ENCODE results near the gene CRKL. TPM values are rescaled to one million over a fixed set of nuclear protein-coding genes. Genes with fewer than 3 reads are reported as not detected.

CRKL gene
- total and polyA plus RNA-seq, 12 donors, result 19.2 to 76.9 (median 54.4) TPM

GRCh38 chr22:20951151-20951931 is 34.1 kb downstream of the CRKL start:
- intact Hi-C loops (cut with DNase I), result no loop called here
- TF ChIP-seq, protein P1, sequence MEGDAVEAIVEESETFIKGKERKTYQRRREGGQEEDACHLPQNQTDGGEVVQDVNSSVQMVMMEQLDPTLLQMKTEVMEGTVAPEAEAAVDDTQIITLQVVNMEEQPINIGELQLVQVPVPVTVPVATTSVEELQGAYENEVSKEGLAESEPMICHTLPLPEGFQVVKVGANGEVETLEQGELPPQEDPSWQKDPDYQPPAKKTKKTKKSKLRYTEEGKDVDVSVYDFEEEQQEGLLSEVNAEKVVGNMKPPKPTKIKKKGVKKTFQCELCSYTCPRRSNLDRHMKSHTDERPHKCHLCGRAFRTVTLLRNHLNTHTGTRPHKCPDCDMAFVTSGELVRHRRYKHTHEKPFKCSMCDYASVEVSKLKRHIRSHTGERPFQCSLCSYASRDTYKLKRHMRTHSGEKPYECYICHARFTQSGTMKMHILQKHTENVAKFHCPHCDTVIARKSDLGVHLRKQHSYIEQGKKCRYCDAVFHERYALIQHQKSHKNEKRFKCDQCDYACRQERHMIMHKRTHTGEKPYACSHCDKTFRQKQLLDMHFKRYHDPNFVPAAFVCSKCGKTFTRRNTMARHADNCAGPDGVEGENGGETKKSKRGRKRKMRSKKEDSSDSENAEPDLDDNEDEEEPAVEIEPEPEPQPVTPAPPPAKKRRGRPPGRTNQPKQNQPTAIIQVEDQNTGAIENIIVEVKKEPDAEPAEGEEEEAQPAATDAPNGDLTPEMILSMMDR (IDR thresholded peaks at IDR 0.05), result no peak
- ATAC-seq, result no peak
- Histone ChIP-seq H3K27ac (no peak overlapping the region), H3K36me3 (peaks cover 0 to 59% (median 14%) of the 10 kb centered on the region in 9 donors), H3K4me1 (peaks cover 0 to 19% (median 11%) of the 10 kb centered on the region in 9 donors), H3K27me3 (no peaks in the 10 kb centered on the region), H3K4me3 (no peak overlapping the region), H3K9me3 (no peaks in the 10 kb centered on the region)
- no peak for DNase-seq
- WGBS, 2 donors, result 90 to 91% methylated on average over 10 of the region's 10 CpGs

DNA sequence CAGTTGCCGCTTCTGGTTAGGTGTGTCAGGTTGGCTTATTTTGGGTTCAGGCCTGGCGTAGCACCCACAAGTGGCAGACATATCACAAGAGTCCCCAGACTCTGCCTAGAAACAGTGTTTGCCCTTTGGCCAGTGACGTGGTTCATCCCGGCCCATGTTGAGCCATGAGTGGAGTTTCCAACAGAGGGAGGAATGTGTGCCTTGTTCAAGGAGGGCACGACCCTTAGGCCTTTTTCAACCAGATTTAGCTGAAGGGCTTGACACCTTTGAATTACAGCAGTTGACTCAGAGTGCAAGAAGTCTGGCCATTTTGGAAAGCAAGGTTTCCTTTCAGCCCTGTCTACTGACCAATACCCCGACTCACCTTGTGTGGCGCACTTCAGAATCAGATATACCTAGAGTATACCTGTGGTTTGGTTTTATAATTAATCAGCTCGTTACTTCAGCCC is 34.7 kb downstream of the CRKL start:
- no peak overlapping the region for H3K27ac ChIP-seq
- H3K9me3 ChIP-seq, result no peaks in the 10 kb centered on the region
- no peak for DNase-seq
- ATAC-seq, result no peak
- peaks cover 0 to 56% (median 14%) of the 10 kb centered on the region in 9 donors for H3K36me3 ChIP-seq
- H3K4me1 ChIP-seq, result peaks cover under 1 to 18% (median 9%) of the 10 kb centered on the region in 9 donors
- H3K4me3 ChIP-seq, result no peak overlapping the region
- TF ChIP-seq, protein P1 (IDR thresholded peaks at IDR 0.05), result no peak
- intact Hi-C loops (cut with DNase I), result no loop called here
- WGBS, 2 donors, result 91 to 93% methylated on average over 8 of the region's 8 CpGs
- H3K27me3 ChIP-seq, result no peaks in the 10 kb centered on the region

DNA sequence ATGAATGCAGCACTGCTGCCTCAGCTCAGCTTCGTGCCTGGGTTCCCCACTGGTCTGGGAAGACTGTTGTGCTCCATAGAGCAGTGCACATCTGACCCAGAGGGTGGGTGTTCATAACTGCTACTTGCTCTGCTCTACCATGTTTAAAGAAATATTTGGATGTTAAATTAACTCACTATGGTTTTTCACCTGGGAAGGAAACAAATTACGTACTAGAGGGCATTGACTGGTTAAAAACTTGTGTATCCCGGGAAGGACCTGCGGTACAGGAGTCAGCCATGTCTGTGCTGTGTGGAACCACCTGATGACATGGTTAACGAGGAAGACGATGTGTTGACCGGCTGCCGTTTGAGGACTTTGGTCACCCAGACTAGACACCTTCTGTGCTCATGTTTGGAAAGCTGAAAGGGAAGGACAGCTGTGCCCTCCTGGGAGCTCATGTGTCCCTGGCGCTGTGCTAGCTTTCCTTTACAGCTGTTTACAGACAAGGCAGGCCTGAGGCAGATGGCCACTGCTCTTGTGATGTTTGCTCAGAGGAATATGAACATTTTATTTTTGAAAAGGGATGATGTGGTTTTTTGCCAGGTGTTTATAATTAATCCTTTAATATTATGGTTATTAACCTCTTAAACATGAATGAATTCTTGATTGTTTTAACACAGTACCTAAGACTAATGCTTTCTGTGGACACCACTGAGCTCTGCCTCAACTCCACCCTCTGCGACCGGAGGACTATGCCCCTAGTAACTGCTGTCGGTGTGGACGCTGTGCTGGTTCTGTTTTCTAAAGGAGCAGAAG is 35.5 kb downstream of the CRKL start:
- Histone ChIP-seq H3K27ac (no peak overlapping the region), H3K36me3 (peaks cover 0 to 55% (median 14%) of the 10 kb centered on the region in 9 donors), H3K9me3 (no peaks in the 10 kb centered on the region), H3K27me3 (no peaks in the 10 kb centered on the region), H3K4me1 (peaks cover 3 to 18% (median 11%) of the 10 kb centered on the region in 9 donors), H3K4me3 (no peak overlapping the region)
- intact Hi-C loops (cut with DNase I), result no loop called here
- TF ChIP-seq, protein P1 (IDR thresholded peaks at IDR 0.05), result no peak
- DNase-seq, result no peak
- 75 to 80% methylated on average over 13 of the region's 13 CpGs for whole genome bisulfite sequencing, 2 donors
- ATAC-seq, result no peak

GRCh38 chr22:20953342-20953608 is 36.1 kb downstream of the CRKL start:
- ATAC-seq (no peak), DNase-seq (no peak)
- intact Hi-C loops (cut with DNase I), result no loop called here
- Histone ChIP-seq H3K27me3 (no peaks in the 10 kb centered on the region), H3K9me3 (no peaks in the 10 kb centered on the region), H3K4me3 (no peak overlapping the region), H3K36me3 (peaks cover 0 to 55% (median 14%) of the 10 kb centered on the region in 9 donors), H3K27ac (no peak overlapping the region), H3K4me1 (peaks cover 3 to 24% (median 16%) of the 10 kb centered on the region in 9 donors)
- 76 to 81% methylated on average over 3 of the region's 3 CpGs for WGBS, 2 donors
- TF ChIP-seq, protein P1 (IDR thresholded peaks at IDR 0.05), result no peak
